Amniotic epithelial cell (primary cell): ENCODE measurements around the gene NXPE3.
"Not testable (repeated sequence)": the region's sequence is repeated elsewhere in the genome, so short reads cannot be mapped to it uniquely, and the experiment has no call there.

ENCODE experiments used
- DNase-seq: peaks from one replicate; pipeline ENCODE4 v3.0.0-alpha.2; 2010; ENCODE audit warnings: low read depth

Gene NXPE3

GRCh38 chr3:101852983-101853840 lies 74.2 kb downstream of the NXPE3 start:
- DNase-seq: no peak

- DNase-seq: no peak
Measured at GRCh38 chr3:101853982-101854381, 75.0 kb downstream of the NXPE3 start.

GRCh38 chr3:101854608-101855304 lies 75.7 kb downstream of the NXPE3 start:
- DNase-seq: no peak

GRCh38 chr3:101857301-101857741 lies 78.3 kb downstream of the NXPE3 start:
- no peak for DNase-seq

GRCh38 chr3:101858464-101859030 lies 79.5 kb downstream of the NXPE3 start:
- DNase-seq: peak; percentile 22

GRCh38 chr3:101859882-101860448 lies 81.0 kb downstream of the NXPE3 start:
- no peak for DNase-seq

- DNase-seq: peak; percentile 73
Measured at GRCh38 chr3:101861212-101861788, 82.3 kb downstream of the NXPE3 start.

GRCh38 chr3:101861789-101862415 lies 82.9 kb downstream of the NXPE3 start:
- no peak for DNase-seq

GRCh38 chr3:101862416-101863165 lies 83.6 kb downstream of the NXPE3 start:
- DNase-seq: no peak

- DNase-seq: not testable (repeated sequence)
Measured at GRCh38 chr3:101864926-101865325, 85.9 kb downstream of the NXPE3 start.

- no peak for DNase-seq
Measured at GRCh38 chr3:101865751-101866509, 86.9 kb downstream of the NXPE3 start.

- peak; percentile 35 for DNase-seq
Measured at GRCh38 chr3:101867511-101867910, 88.5 kb downstream of the NXPE3 start.

GRCh38 chr3:101867996-101868395 lies 89.0 kb downstream of the NXPE3 start:
- no peak for DNase-seq

GRCh38 chr3:101868534-101869464 lies 89.8 kb downstream of the NXPE3 start:
- DNase-seq: peak; percentile 21

GRCh38 chr3:101870138-101870537 lies 91.1 kb downstream of the NXPE3 start:
- peak; percentile 33 for DNase-seq

- DNase-seq: peak; percentile 90
Measured at GRCh38 chr3:101873619-101874018, 94.6 kb downstream of the NXPE3 start.

GRCh38 chr3:101876142-101876541 lies 97.1 kb downstream of the NXPE3 start:
- no peak for DNase-seq
